Measurements from ENCODE around the gene RAD51B. TPM values are rescaled to one million over a fixed set of nuclear protein-coding genes. Genes with fewer than 3 reads are reported as not detected.
A peak's percentile ranks its signal among the peaks of the same experiment; 100 is the strongest.

RAD51B gene
- total RNA-seq, 4 donors from 2014 or later: 6.2 to 39.9 (median 12.9) TPM

DNA sequence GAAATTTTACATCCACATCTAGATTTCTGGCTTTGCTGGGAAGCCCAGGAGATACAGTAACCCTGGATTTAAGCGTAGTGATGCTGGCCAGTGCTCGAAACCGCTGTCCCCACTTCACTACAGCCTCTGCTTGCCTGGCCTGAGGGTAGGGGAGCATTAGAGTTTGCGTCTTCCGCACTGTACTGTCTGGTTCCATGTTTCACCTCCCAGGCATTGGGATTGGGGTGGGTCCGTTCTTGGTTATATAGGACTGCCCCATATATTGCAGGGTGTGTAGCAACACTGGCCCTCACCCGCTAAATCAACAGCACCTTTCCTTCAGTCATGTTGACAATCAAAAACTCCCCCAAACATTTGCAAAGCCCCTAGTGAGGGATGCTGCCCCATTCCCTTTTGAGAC is 732.5 kb downstream of the RAD51B start:
- peaks cover 61 to 91% (median 73%) of the 10 kb centered on the region in 3 donors for H3K4me1 ChIP-seq
- H3K9me3 ChIP-seq: no peaks in the 10 kb centered on the region
- no peak for TF ChIP-seq POLR2A (IDR thresholded peaks at IDR 0.05)
- TF ChIP-seq, protein P1, sequence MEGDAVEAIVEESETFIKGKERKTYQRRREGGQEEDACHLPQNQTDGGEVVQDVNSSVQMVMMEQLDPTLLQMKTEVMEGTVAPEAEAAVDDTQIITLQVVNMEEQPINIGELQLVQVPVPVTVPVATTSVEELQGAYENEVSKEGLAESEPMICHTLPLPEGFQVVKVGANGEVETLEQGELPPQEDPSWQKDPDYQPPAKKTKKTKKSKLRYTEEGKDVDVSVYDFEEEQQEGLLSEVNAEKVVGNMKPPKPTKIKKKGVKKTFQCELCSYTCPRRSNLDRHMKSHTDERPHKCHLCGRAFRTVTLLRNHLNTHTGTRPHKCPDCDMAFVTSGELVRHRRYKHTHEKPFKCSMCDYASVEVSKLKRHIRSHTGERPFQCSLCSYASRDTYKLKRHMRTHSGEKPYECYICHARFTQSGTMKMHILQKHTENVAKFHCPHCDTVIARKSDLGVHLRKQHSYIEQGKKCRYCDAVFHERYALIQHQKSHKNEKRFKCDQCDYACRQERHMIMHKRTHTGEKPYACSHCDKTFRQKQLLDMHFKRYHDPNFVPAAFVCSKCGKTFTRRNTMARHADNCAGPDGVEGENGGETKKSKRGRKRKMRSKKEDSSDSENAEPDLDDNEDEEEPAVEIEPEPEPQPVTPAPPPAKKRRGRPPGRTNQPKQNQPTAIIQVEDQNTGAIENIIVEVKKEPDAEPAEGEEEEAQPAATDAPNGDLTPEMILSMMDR (IDR thresholded peaks at IDR 0.05): no peak
- WGBS, 2 donors: 95 to 97% methylated on average over 7 of the region's 7 CpGs
- intact Hi-C loops (cut with DNase I): no loop called here
- H3K36me3 ChIP-seq: no peaks in the 10 kb centered on the region
- DNase-seq: no peak
- peak overlapping the region; percentile 60 to 95 (median 78) for H3K27ac ChIP-seq
- no peak overlapping the region for H3K4me3 ChIP-seq
- no peaks in the 10 kb centered on the region for H3K27me3 ChIP-seq

DNA sequence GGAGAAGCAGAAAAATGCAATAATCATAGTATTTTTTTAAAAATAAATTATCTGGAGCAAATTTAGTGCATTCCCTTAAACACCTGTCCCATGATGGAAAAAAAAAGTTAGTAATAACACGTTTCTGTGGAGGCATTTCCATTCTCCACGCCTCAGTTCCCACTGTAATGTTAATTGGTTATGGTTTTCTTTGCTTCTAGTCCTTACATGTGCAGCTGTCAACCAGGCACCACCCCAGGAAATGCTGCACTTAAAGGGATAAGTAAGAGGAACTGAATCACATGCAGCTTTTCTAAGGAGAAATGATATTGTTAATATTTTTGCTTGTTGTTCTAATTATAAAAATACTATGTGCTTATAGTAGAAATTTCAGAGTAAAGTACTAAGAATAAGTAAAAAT is 733.0 kb downstream of the RAD51B start:
- Histone ChIP-seq H3K27ac (peak overlapping the region; percentile 53 to 95 (median 70)), H3K4me3 (no peak overlapping the region), H3K36me3 (no peaks in the 10 kb centered on the region), H3K4me1 (peaks cover 56 to 85% (median 68%) of the 10 kb centered on the region in 3 donors), H3K27me3 (no peaks in the 10 kb centered on the region), H3K9me3 (no peaks in the 10 kb centered on the region)
- intact Hi-C loops (cut with DNase I): no loop called here
- no peak for DNase-seq
- 17 to 26% methylated on average over 2 of the region's 2 CpGs for WGBS, 2 donors
- no peak for TF ChIP-seq POLR2A (IDR thresholded peaks at IDR 0.05)

DNA sequence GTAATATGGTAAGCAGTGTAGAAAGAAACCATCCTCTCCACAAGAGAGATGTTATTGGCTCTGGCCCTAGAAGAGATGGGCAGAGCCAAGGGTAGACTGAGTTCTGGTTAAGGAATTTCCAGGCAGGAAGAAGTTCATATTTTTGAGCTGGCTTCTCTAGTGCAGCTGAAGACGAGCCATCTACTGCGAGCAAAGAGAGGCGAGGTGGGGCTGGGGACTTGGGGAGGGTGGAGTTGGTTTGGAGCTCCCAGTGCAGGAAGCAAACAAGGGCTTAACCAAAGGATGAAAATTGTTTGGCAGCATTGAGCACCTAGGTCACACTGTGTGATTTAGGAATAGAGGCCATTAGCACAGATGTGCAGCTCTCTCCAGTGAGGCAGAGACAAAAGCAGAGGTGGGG is 733.7 kb downstream of the RAD51B start:
- no peaks in the 10 kb centered on the region for H3K36me3 ChIP-seq
- 22 to 26% methylated on average over 3 of the region's 3 CpGs for WGBS, 2 donors
- peaks cover 49 to 78% (median 63%) of the 10 kb centered on the region in 3 donors for H3K4me1 ChIP-seq
- intact Hi-C loops (cut with DNase I): no loop called here
- H3K27ac ChIP-seq: peak overlapping the region; percentile 53 to 95 (median 70)
- H3K27me3 ChIP-seq: no peaks in the 10 kb centered on the region
- TF ChIP-seq, protein P1 (IDR thresholded peaks at IDR 0.05): no peak
- no peak for TF ChIP-seq POLR2A (IDR thresholded peaks at IDR 0.05)
- no peak for DNase-seq
- H3K9me3 ChIP-seq: no peaks in the 10 kb centered on the region
- H3K4me3 ChIP-seq: no peak overlapping the region

DNA sequence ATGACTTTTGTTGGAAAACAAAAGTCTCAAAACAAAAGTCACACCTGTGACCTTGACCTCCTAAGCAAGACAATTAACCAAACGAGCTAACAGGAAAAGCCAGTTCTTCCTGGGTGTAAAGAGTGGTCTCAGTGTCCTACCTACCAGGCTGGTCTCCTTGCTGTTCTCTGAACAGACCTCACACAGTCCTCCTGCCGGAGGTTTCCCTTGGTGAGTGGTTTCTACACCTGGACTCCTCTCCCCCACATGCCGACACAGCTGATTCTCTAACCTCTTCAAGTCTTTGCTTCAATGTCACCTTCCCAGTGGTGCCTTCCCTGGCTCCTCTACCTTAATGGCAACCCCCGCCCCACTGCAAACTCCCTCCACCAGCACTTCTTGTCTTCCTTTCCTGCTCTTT is 734.7 kb downstream of the RAD51B start:
- peaks cover 40 to 69% (median 56%) of the 10 kb centered on the region in 3 donors for H3K4me1 ChIP-seq

DNA sequence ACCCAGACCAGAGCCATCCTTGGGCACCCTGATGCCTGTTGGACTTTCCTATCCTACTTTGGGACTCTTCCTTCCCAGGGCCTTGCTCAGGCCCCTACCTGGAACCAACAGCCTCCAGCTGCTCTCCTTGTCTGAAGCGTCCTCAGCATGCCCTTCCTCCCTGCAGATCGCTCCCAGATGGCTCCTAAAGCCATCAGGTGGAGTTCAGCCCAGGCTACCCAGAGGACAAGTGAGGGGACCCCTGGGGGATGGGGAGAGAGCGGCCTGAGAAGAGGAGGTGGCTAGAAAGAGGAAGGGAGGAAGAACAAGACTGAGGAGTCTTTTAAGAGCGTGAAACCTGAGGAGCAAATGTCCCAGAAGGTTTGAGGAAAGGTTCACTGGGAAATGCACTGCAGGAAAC is 736.7 kb downstream of the RAD51B start:
- no peak for DNase-seq
- H3K4me1 ChIP-seq: peaks cover 27 to 50% (median 39%) of the 10 kb centered on the region in 3 donors
- no peaks in the 10 kb centered on the region for H3K27me3 ChIP-seq
- peak overlapping the region in 1 of 4 donors; percentile 95 for H3K27ac ChIP-seq
- no peaks in the 10 kb centered on the region for H3K36me3 ChIP-seq
- TF ChIP-seq POLR2A (IDR thresholded peaks at IDR 0.05): no peak
- TF ChIP-seq, protein P1 (IDR thresholded peaks at IDR 0.05): no peak
- no peaks in the 10 kb centered on the region for H3K9me3 ChIP-seq
- intact Hi-C loops (cut with DNase I): no loop called here
- no peak overlapping the region for H3K4me3 ChIP-seq
- WGBS, 2 donors: 100% methylated on average over 2 to 3 of the region's 4 CpGs

More for the DNA sequence above, 734.7 kb downstream of the RAD51B start:
- TF ChIP-seq, protein P1 (IDR thresholded peaks at IDR 0.05): no peak
- no peak for TF ChIP-seq POLR2A (IDR thresholded peaks at IDR 0.05)
- WGBS, 2 donors: 74 to 80% methylated on average over 4 of the region's 4 CpGs
- no peaks in the 10 kb centered on the region for H3K36me3 ChIP-seq
- no peaks in the 10 kb centered on the region for H3K27me3 ChIP-seq
- no peak overlapping the region for H3K4me3 ChIP-seq
- H3K9me3 ChIP-seq: no peaks in the 10 kb centered on the region
- peak overlapping the region; percentile 56 to 95 (median 70) for H3K27ac ChIP-seq
- DNase-seq: no peak
- intact Hi-C loops (cut with DNase I): no loop called here

DNA sequence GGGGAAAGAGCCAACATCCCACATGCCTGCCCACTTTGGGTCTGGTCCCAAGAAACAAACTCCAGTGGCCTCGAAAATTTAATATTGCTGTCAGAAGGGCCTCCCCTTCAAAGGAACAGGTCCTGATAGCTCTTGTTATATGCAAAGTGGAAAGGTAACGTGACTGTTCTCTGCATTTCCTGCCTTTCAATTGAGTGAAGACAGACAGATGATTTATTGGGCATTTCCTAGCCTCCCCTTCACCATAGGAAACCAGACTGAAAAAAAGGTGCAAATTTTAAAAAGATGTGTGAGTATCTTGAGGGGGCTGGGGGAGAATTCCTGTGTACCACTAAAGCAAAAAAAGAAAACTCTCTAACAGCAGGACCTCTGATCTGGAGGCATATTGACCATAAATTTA is 738.1 kb downstream of the RAD51B start:
- no peak for DNase-seq
- H3K4me3 ChIP-seq: no peak overlapping the region
- H3K36me3 ChIP-seq: no peaks in the 10 kb centered on the region
- no peaks in the 10 kb centered on the region for H3K27me3 ChIP-seq
- WGBS, 2 donors: 52 to 84% methylated on average over 2 of the region's 2 CpGs
- H3K9me3 ChIP-seq: no peaks in the 10 kb centered on the region
- peaks cover 25 to 50% (median 29%) of the 10 kb centered on the region in 3 donors for H3K4me1 ChIP-seq
- intact Hi-C loops (cut with DNase I): no loop called here
- no peak for TF ChIP-seq POLR2A (IDR thresholded peaks at IDR 0.05)
- TF ChIP-seq, protein P1 (IDR thresholded peaks at IDR 0.05): no peak
- no peak overlapping the region for H3K27ac ChIP-seq
